ENCODE results near the gene PHF5A. TPM values are rescaled to one million over a fixed set of nuclear protein-coding genes. Genes with fewer than 3 reads are reported as not detected.
A peak's percentile ranks its signal among the peaks of the same experiment; 100 is the strongest.

The PHF5A gene, protein sequence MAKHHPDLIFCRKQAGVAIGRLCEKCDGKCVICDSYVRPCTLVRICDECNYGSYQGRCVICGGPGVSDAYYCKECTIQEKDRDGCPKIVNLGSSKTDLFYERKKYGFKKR
- total RNA-seq (10 to 100 TPM; 13.3 to 27.2 (median 20.2) TPM), polyA plus RNA-seq (10 to 100 TPM; 36.3 to 41.3 TPM)
- long read RNA-seq, donor 1, partial matches to known transcripts, result 2 of 8 reads
- long read RNA-seq, donor 1, other reads (novel, unspliced or antisense), result 2 of 8 reads
- long read RNA-seq, donor 2, partial matches to known transcripts, result 1 of 7 reads
- long read RNA-seq, donor 2, other reads (novel, unspliced or antisense), result 2 of 7 reads
- long read RNA-seq, donor 3, transcript PHF5A-201 (4 exons, 1,086 nt), result major isoform, 6 of 7 reads
- long read RNA-seq, donor 3, partial matches to known transcripts, result 0 of 7 reads
- long read RNA-seq, donor 3, other reads (novel, unspliced or antisense), result 1 of 7 reads

DNA sequence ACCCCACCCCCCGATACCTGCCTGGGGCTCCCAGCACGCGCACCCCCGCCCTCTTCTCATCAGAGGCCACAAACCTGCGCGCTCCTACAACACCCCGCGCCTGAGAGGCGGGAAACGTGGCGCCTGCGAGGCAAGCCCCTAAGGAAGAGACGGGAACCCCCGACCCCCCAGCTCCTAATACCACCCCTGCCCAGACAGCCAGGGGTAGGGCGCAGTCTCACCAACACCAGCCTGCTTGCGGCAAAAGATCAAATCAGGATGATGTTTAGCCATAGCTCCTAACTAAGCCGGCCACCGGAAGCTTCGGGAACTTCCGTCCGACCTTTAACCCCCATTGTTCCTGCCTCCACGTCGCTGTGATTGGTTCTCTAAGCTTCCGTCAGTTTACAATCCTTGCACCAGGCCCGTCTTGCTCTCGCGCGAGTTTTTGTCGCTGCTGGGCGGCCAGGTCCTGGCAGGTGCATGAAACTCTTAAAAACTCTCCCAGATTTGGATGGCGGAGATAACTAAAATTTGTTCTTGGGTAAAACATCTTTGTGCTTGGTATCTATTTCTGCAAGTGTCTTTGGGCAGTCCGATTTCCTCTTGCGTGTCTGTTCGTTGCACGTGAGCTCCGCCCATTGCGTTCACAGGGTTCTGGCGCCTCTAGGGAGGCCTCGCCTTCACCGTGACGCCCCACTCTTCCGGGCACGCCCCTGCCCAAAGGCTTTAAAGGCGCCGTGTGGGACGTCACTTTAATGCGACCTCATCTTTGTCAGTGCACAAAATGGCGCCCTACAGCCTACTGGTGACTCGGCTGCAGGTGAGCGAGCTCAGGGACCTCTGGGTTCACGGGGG lies at the start of gene PHF5A, which contains the start of gene ACO2:
TSS of gene PHF5A (minus strand) at position 312 of the 837 bp plus-strand sequence. CDS start at position 273, 39 bp downstream.
TSS of gene ACO2 (plus strand) at position 737 of the 837 bp plus-strand sequence. CDS start at position 767, 30 bp downstream.
- H3K27me3 ChIP-seq, result no peaks in the 10 kb centered on the region
- TF ChIP-seq, protein P1, sequence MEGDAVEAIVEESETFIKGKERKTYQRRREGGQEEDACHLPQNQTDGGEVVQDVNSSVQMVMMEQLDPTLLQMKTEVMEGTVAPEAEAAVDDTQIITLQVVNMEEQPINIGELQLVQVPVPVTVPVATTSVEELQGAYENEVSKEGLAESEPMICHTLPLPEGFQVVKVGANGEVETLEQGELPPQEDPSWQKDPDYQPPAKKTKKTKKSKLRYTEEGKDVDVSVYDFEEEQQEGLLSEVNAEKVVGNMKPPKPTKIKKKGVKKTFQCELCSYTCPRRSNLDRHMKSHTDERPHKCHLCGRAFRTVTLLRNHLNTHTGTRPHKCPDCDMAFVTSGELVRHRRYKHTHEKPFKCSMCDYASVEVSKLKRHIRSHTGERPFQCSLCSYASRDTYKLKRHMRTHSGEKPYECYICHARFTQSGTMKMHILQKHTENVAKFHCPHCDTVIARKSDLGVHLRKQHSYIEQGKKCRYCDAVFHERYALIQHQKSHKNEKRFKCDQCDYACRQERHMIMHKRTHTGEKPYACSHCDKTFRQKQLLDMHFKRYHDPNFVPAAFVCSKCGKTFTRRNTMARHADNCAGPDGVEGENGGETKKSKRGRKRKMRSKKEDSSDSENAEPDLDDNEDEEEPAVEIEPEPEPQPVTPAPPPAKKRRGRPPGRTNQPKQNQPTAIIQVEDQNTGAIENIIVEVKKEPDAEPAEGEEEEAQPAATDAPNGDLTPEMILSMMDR (IDR thresholded peaks at IDR 0.05), result no peak
- intact Hi-C loops (cut with DNase I), result loop anchor here in 5 of 10 donors (1.0 to 5.0 kb wide), 3 partner anchors 20 to 49 kb away; no protein-coding TSS in a partner anchor
- peak within 1 kb of the TSS; percentile 86 to 99 (median 97) for H3K27ac ChIP-seq
- H3K4me3 ChIP-seq, result peak within 1 kb of the TSS; percentile 80 to 100 (median 94)
- no peaks in the 10 kb centered on the region for H3K9me3 ChIP-seq
- whole genome bisulfite sequencing, 2 donors, result 0 to 1% methylated on average over 51 of the region's 51 CpGs
- H3K4me1 ChIP-seq, result peaks cover 7 to 57% (median 51%) of the 10 kb centered on the region in 9 donors
- peak; percentile 96 to 99 (median 98) for ATAC-seq
- peak; percentile 96 to 98 for DNase-seq
- H3K36me3 ChIP-seq, result peaks cover 0 to 69% (median 35%) of the 10 kb centered on the region in 9 donors

DNA sequence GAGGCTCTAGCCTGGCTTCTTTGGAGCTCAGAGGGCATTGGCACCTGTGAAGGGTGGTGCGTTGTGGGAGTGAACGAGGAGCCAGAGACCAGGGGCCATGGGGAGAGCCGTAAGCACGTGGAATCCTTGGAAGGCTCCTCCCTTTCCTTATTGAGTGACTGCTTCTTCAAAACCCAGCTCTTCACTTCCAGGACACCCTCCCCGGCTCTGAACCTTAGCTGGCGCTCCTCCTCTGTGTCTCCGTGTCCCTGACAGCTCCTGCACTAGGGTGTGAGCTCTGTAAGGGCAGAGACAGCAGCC lies 49.5 kb upstream of the PHF5A start:
- Histone ChIP-seq H3K27me3 (no peaks in the 10 kb centered on the region), H3K27ac (peak overlapping the region in 7 of 10 donors; percentile 23 to 70 (median 39)), H3K4me3 (no peak overlapping the region), H3K36me3 (peaks cover 0 to 89% (median 37%) of the 10 kb centered on the region in 9 donors), H3K4me1 (peaks cover 0 to 62% (median 26%) of the 10 kb centered on the region in 9 donors), H3K9me3 (no peaks in the 10 kb centered on the region)
- TF ChIP-seq, protein P1 (IDR thresholded peaks at IDR 0.05), result peak in 1 of 9 donors; percentile 1
- DNase-seq (no peak), ATAC-seq (no peak)
- WGBS, 2 donors, result 52 to 66% methylated on average over 7 of the region's 7 CpGs
- intact Hi-C loops (cut with DNase I), result loop anchor here in 7 of 10 donors (2.0 to 5.0 kb wide), 4 partner anchors 46 to 116 kb away; partner anchors contain the start of genes ACO2 (in 1 of the 7) and PHF5A (in 1 of the 7)

DNA sequence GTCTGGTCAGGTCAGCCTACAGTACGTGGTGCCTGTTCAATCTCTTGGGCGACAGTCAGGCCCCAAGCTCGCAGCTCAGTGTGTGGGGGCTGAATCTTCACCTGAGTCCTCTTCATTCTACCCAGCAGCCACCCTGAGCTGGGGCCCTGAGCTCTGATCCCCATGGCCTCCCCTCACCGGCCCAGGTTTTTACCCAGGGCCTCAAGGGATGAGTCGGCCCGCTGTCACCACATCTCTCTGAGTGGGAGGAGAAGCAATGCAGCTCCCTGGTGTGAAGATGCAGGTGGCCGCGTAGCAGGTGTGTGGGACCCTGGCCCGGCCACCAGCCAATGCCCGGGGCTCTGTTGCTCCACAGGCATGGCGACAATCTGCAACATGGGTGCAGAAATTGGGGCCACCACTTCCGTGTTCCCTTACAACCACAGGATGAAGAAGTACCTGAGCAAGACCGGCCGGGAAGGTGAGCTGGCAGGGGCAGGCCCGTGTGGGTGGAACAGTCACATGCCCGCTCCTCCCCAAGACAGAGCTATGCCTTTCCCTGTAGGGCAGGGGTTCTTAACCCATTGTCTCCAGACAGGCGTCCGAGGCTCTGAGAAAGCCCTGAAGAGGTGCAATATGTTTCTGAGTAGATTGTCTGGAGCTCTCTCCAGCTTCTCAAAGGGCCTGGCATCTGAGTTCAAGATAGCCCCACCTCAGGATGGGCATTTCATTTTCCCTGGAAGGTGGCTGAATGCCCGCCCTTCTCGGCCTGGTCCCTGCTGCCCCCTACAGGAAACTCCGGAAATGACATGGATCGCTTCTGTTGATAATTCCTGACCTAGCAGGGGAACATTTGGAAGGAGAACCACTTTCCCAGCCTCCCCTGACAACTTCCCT lies 48.9 kb upstream of the PHF5A start:
- Histone ChIP-seq H3K27ac (peak overlapping the region in 8 of 10 donors; percentile 19 to 70 (median 46)), H3K36me3 (peaks cover 0 to 89% (median 43%) of the 10 kb centered on the region in 9 donors), H3K4me3 (no peak overlapping the region), H3K9me3 (no peaks in the 10 kb centered on the region), H3K4me1 (peaks cover 1 to 62% (median 26%) of the 10 kb centered on the region in 9 donors), H3K27me3 (no peaks in the 10 kb centered on the region)
- ATAC-seq (peak in 7 of 8 donors; percentile 21 to 60 (median 32)), DNase-seq (peak; percentile 61 to 76)
- TF ChIP-seq, protein P1 (IDR thresholded peaks at IDR 0.05), result peak; percentile 81 to 94 (median 89)
- intact Hi-C loops (cut with DNase I), result loop anchor here (1.0 to 5.0 kb wide), 7 partner anchors 45 to 115 kb away; partner anchors contain the start of genes ACO2 (in 1 of the 10) and PHF5A (in 1 of the 10)
- 46 to 54% methylated on average over 22 of the region's 22 CpGs for WGBS, 2 donors

Data from heart right ventricle (tissue), 16 donors.